GM20000 (cell line): ENCODE results near the gene CUL5.

Experiments
- DNase-seq: peaks from one replicate; pipeline ENCODE4 v3.0.0; 2012; ENCODE audit warnings: low spot score
- TF ChIP-seq, protein P1 (sequence below): IDR thresholded peaks from 2 replicates; pipeline ENCODE4 v1.5.1; 2012; ENCODE audit warnings: mild to moderate bottlenecking, control low read depth; ENCODE audit errors: extremely low read depth, missing control alignments

The CUL5 gene

GRCh38 chr11:108008656-108009496 is at the start of gene CUL5:
CUL5 (plus strand) TSS chr11:108008898; CDS start chr11:108009349, 451 bp downstream.
- DNase-seq, result peak; percentile 90
- TF ChIP-seq, protein P1, sequence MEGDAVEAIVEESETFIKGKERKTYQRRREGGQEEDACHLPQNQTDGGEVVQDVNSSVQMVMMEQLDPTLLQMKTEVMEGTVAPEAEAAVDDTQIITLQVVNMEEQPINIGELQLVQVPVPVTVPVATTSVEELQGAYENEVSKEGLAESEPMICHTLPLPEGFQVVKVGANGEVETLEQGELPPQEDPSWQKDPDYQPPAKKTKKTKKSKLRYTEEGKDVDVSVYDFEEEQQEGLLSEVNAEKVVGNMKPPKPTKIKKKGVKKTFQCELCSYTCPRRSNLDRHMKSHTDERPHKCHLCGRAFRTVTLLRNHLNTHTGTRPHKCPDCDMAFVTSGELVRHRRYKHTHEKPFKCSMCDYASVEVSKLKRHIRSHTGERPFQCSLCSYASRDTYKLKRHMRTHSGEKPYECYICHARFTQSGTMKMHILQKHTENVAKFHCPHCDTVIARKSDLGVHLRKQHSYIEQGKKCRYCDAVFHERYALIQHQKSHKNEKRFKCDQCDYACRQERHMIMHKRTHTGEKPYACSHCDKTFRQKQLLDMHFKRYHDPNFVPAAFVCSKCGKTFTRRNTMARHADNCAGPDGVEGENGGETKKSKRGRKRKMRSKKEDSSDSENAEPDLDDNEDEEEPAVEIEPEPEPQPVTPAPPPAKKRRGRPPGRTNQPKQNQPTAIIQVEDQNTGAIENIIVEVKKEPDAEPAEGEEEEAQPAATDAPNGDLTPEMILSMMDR, result peak; percentile 63

DNA sequence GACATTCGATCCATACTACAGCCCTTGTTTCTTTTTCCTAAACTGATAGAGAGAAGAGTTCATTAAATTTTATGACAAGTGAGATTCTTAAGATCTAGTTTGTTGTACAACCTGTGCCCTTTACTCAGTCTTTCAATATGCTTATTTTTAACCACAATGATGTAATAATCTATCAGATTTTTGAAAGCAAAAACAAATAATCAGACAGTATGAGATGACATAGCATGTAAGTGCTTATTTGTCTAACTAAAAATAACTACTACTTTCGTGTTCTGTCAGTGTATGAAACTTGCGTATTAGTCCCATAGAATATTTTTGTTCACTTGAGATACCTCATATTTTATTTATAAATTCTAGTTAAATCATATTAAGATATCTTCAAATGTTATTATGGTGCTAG is 47.2 kb upstream of the CUL5 start:
- TF ChIP-seq, protein P1, result no peak

DNA sequence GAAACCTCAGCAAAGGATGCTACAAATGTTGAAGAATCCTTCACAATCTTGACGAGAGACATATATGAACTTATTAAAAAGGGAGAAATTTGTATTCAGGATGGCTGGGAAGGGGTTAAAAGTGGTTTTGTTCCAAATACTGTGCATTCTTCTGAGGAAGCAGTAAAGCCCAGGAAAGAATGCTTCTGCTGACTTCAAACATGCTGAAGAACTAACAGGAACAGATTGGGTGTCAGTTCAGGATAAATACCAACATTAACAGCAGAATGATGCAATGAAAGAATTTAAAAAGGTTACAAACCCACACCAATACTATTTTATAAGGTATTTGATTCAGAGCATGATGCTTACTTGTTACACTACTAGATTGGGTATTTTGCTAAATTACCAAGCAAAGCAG is 46.5 kb upstream of the CUL5 start:
- TF ChIP-seq, protein P1, result no peak
- no peak for DNase-seq

More for the DNA sequence above, 47.2 kb upstream of the CUL5 start:
- peak; percentile 22 for DNase-seq

DNA sequence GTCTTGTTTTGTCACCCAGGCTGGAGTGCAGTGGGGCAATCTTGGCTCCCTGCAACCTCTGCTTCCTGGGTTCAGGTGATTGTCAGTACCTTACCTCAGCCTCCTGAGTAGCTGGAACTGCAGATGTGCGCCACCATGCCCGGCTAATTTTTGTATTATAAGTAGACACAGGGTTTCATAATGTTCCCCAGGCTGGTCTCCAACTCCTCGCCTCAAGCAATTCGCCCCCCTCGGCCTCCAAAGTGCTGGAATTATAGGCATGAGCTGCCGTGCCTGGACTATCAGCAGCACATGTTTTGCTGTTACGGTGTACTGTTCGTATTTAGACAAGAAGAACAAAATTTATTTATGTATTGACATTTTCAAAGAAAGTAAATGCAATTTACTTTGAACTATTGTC is 45.6 kb upstream of the CUL5 start:
- TF ChIP-seq, protein P1, result no peak

DNA sequence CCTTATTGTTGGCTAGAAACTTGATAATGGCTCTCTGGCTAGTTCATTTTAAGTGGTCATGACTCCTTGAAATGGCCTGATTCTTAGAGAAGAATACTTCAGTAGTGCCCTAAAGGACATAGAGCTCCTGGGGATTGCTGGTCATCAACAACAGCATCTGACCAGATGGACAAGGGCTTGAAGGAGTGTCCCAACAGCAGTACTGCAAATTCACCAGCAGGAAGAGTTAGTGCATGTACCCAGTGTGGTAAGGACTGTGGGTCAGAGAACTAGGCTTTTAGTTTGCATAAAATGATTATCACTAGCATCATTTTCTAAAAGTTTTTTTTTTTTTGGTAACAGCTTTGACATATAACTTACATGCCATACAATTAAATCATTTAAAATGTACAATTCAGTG is 39.5 kb upstream of the CUL5 start:
- no peak for DNase-seq
- TF ChIP-seq, protein P1, result no peak

More for the DNA sequence above, 45.6 kb upstream of the CUL5 start:
- DNase-seq, result no peak

DNA sequence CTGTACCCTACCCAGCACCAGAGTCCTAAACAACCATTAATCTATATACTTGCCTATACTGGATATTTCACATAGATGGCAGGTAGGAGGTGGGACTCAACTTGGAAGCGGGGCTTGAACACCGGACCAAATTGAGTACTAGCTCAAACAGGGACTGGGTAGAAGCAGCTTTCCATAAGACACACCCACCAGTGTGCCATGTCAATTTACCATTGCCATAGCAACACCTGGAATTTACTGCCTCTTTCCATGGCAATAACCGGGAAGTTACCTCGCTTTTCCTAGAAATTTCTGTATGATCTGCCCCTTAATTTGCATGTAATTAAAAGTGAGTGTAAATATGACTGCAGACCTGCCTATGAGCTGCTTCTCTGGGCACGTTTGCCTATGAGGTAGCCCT is 38.6 kb upstream of the CUL5 start:
- TF ChIP-seq, protein P1, result no peak
- no peak for DNase-seq

GRCh38 chr11:107973641-107974040 is 35.1 kb upstream of the CUL5 start:
- no peak for DNase-seq
- TF ChIP-seq, protein P1, result no peak
